HCT116 (cell line): ENCODE results near the gene CLCF1. TPM values are rescaled to one million over a fixed set of nuclear protein-coding genes. Genes with fewer than 3 reads are reported as not detected.

Experiments used
- ATAC-seq: fragments of 200-7000 bp; cut with Tn5 transposase; 2 replicates; pipeline ENCODE4 v1.9.1; 2020; ENCODE audit warnings: mild to moderate bottlenecking, moderate library complexity
- BruUV-seq: library from RNA; stranded (reverse); fragments of 400-500 nt; replicated peaks from 2 replicates; lab custom pipeline; 2021; lab: Mats Ljungman, UMichigan
- CTCF ChIA-PET: fragments of 300-600 bp; sonication (Branson Sonifier 250); formaldehyde crosslinking; loops from one replicate; lab custom pipeline; 2021; ENCODE audit warnings: antibody characterized with exemption; lab: Charles Lee
- POLR2A ChIA-PET: fragments of 300-600, 350-600 bp; sonication (Branson Sonifier 250); formaldehyde crosslinking; loops from one replicate; lab custom pipeline; 2021; ENCODE audit warnings: antibody characterized with exemption; lab: Charles Lee
- RAD21 ChIA-PET, 2 experiments: fragments of 300-600 bp; sonication (Branson Sonifier 250); formaldehyde crosslinking; loops; one replicate each; lab custom pipeline; 2023; ENCODE audit warnings: low total read pairs in 2 of 2; ENCODE audit not compliant: uncharacterized antibody in 2 of 2, unreplicated experiment in 2 of 2, low non-redundant PET in 1 of 2; lab: Charles Lee
- DNase-seq: peaks from one replicate; pipeline ENCODE4 v3.0.0-alpha.2; 2010; ENCODE audit warnings: low read depth, low spot score
- H2AFZ ChIP-seq: fragments of 200-600 bp; shearing (Covaris generic), sonication (generic); 2 replicates; pipeline ENCODE4 v1.6.1; 2017; ENCODE audit warnings: low read depth, mixed run types, mixed read lengths, antibody characterized with exemption, low read length; ENCODE audit not compliant: poor library complexity, severe bottlenecking
- H3K27ac ChIP-seq: 2 replicates; pipeline ENCODE4 v1.5.1; 2012; ENCODE audit warnings: low read depth, low read length
- H3K27me3 ChIP-seq: fragments of 200-600 bp; sonication (generic); 2 replicates; pipeline ENCODE4 v1.6.1; 2016; ENCODE audit warnings: mixed run types, low read length, mixed read lengths; ENCODE audit not compliant: insufficient read depth
- H3K36me3 ChIP-seq, 2 experiments: fragments of 200-500 bp in 1 of 2; fragments of 200-600 bp in 1 of 2; sonication (Bioruptor generic) in 1 of 2; sonication (generic) in 1 of 2; 2 replicates each; pipeline versions ENCODE4 v1.5.1 to v1.6.1; 2014 to 2016; ENCODE audit warnings: low read length in 2 of 2, inconsistent platforms in 1 of 2, mixed read lengths in 1 of 2, mixed run types in 1 of 2; ENCODE audit not compliant: insufficient read depth in 2 of 2, control insufficient read depth in 1 of 2
- H3K4me1 ChIP-seq, 2 experiments: fragments of 200-600 bp in 1 of 2; sonication (generic) in 1 of 2; 2 replicates each; pipeline versions ENCODE4 v1.5.1 to v1.6.1; 2012 to 2017; ENCODE audit warnings: low read length in 2 of 2, inconsistent platforms in 1 of 2, mild to moderate bottlenecking in 1 of 2, mixed read lengths in 1 of 2, mixed run types in 1 of 2, moderate library complexity in 1 of 2; ENCODE audit not compliant: insufficient read depth in 2 of 2, control insufficient read depth in 1 of 2
- H3K4me2 ChIP-seq: fragments of 200-600 bp; sonication (generic); 2 replicates; pipeline ENCODE4 v1.6.1; 2017; ENCODE audit warnings: mixed run types, low read length, mixed read lengths
- H3K4me3 ChIP-seq, 2 experiments: fragments of 200-600 bp in 1 of 2; sonication (generic) in 1 of 2; replicated peaks in 1 of 2; 2 replicates each; pipeline ENCODE4 v1.5.1; 2011 to 2016; ENCODE audit warnings: low read length in 2 of 2, control low read depth in 1 of 2, low read depth in 1 of 2, mild to moderate bottlenecking in 1 of 2, mixed read lengths in 1 of 2, mixed run types in 1 of 2
- H3K79me2 ChIP-seq: fragments of 200-600 bp; sonication (generic); 2 replicates; pipeline ENCODE4 v1.6.1; 2017; ENCODE audit warnings: mild to moderate bottlenecking, mixed run types, low read length, moderate library complexity, mixed read lengths; ENCODE audit not compliant: insufficient read depth
- H3K9ac ChIP-seq: fragments of 200-600 bp; sonication (generic); 2 replicates; pipeline ENCODE4 v1.6.1; 2016; ENCODE audit warnings: low read length, mixed read lengths
- H3K9me2 ChIP-seq: fragments of 200-600 bp; sonication (generic), shearing (Covaris generic); 2 replicates; pipeline ENCODE4 v1.6.1; 2017; ENCODE audit warnings: mixed run types, mild to moderate bottlenecking, moderate library complexity; ENCODE audit not compliant: insufficient read depth
- H3K9me3 ChIP-seq, 2 experiments: fragments of 200-500 bp in 1 of 2; fragments of 200-600 bp in 1 of 2; sonication (Bioruptor generic) in 1 of 2; sonication (generic) in 1 of 2; 2 replicates each; pipeline ENCODE4 v1.6.1; 2014 to 2017; ENCODE audit warnings: low read length in 2 of 2, mixed read lengths in 2 of 2, inconsistent platforms in 1 of 2, low read depth in 1 of 2, mild to moderate bottlenecking in 1 of 2, mixed run types in 1 of 2, moderate library complexity in 1 of 2; ENCODE audit not compliant: control insufficient read depth in 1 of 2, insufficient read depth in 1 of 2
- H4K20me1 ChIP-seq: fragments of 200-600 bp; sonication (generic), shearing (Covaris generic); 2 replicates; pipeline ENCODE4 v1.6.1; 2017; ENCODE audit warnings: mixed run types, mild to moderate bottlenecking, moderate library complexity; ENCODE audit not compliant: insufficient read depth
- CEBPB ChIP-seq: IDR thresholded peaks from 2 replicates; pipeline ENCODE4 v1.6.1; 2012; ENCODE audit warnings: low read depth
- EZH2phosphoT487 ChIP-seq: fragments of 200-600 bp; IDR thresholded peaks from 2 replicates; pipeline ENCODE4 v1.6.1; 2018; ENCODE audit warnings: antibody characterized with exemption, borderline replicate concordance
- FOSL1 ChIP-seq: IDR thresholded peaks from 2 replicates; pipeline ENCODE4 v1.6.1; 2012; ENCODE audit warnings: low read depth
- JUND ChIP-seq: IDR thresholded peaks from 2 replicates; pipeline ENCODE4 v1.6.1; 2012
- REST ChIP-seq: IDR thresholded peaks from 2 replicates; pipeline ENCODE4 v1.6.1; 2012; ENCODE audit warnings: low read depth
- SP1 ChIP-seq: IDR thresholded peaks from 2 replicates; pipeline ENCODE4 v1.6.1; 2012; ENCODE audit warnings: low read depth
- YY1 ChIP-seq: IDR thresholded peaks from 2 replicates; pipeline ENCODE4 v1.6.1; 2011; ENCODE audit warnings: low read length, low read depth, moderate library complexity, mild to moderate bottlenecking; ENCODE audit not compliant: insufficient replicate concordance; ENCODE audit errors: extremely low read depth
- ZFX ChIP-seq: fragments of 450-650 bp; IDR thresholded peaks from 2 replicates; pipeline ENCODE4 v1.6.1; 2017
- intact Hi-C: fragments of 100-400 bp; cut with micrococcal nuclease; formaldehyde crosslinking; loops from 2 replicates; pipeline ENCODE4 v1.10.0; 2022
- total RNA-seq: library from RNA; stranded (reverse); gene quantifications from one replicate; pipeline ENCODE4 v1.2.1, GENCODE V29; 2021; ENCODE audit not compliant: unreplicated experiment
- TF ChIP-seq, protein P1 (sequence below): IDR thresholded peaks from 2 replicates; pipeline ENCODE4 v1.6.1; 2011; ENCODE audit warnings: mild to moderate bottlenecking, low read length, moderate library complexity; ENCODE audit not compliant: insufficient replicate concordance; ENCODE audit errors: extremely low read depth
- TF ChIP-seq, protein P2 (sequence below), 3 experiments: fragments of 200-600 bp in 1 of 3; sonication (generic) in 1 of 3; IDR thresholded peaks in 2 of 3; conservative IDR thresholded peaks in 1 of 3; 2 replicates each; pipeline ENCODE4 v1.5.1; 2012 to 2017; ENCODE audit warnings: low read depth in 2 of 3, low read length in 2 of 3, antibody characterized with exemption in 1 of 3, borderline replicate concordance in 1 of 3, control low read depth in 1 of 3, mild to moderate bottlenecking in 1 of 3, mixed read lengths in 1 of 3, mixed run types in 1 of 3, moderate library complexity in 1 of 3; ENCODE audit not compliant: insufficient read depth in 1 of 3

CLCF1 gene
- total RNA-seq, 1 experiment from 2014 or later: 12.2 TPM

DNA sequence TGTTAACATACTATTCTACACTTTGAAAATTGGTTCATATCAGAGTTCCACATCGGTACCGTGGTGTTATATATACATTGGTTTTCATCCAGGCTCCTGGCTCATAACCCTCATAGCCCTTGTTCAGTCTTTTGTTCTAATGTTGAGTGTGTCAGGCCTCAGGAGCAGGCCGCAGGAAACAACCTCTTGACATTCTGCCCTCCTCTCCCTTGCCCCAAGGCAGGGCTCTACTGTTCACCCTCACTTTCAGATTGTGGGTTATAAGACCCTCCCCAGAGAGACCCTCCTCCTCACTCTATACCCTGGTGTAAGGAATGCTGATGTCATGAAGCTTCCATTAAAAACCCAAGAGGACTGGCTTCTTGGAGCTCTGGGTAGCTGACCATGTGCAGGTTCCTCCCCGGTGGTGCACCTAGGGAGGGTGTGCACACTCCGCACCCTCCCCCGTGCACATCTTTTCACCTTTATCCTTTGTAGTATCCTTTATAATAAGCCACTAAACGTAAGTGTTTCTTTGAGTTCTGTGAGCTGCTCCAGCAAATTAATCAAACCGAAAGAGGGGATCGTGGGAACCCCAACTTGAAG, 58.0 kb downstream of the CLCF1 start:
- RAD21 ChIA-PET: interaction anchor here in 1 of 2 experiments (0.5 kb wide), 1 partner anchor 13 kb away, joined by 3 read pairs; no protein-coding TSS in a partner anchor
- H3K4me1 ChIP-seq: peaks cover 13 to 40% of the 10 kb centered on the region in 2 experiments; a peak in 3 of 4 replicates
- no peaks in the 10 kb centered on the region; a peak in 1 of 4 replicates for H3K36me3 ChIP-seq
- H3K4me3 ChIP-seq: no peak overlapping the region
- H3K27ac ChIP-seq: no peak overlapping the region
- BruUV-seq: no TSS peak
- H4K20me1 ChIP-seq: no peaks in the 10 kb centered on the region
- ATAC-seq (no peak), DNase-seq (no peak)
- POLR2A ChIA-PET: interaction anchor here (2.1 kb wide), 1 partner anchor 12 kb away, joined by 6 read pairs; the partner anchor contains the start of gene SSH3
- H3K9ac ChIP-seq: no peak overlapping the region
- H3K9me3 ChIP-seq: no peaks in the 10 kb centered on the region
- CTCF ChIA-PET: interaction anchor here (3.2 kb wide), 1 partner anchor 66 kb away, joined by 21 read pairs; no protein-coding TSS in a partner anchor
- no peak overlapping the region for H3K4me2 ChIP-seq
- H2AFZ ChIP-seq: no peak overlapping the region
- TF ChIP-seq YY1: no peak
- TF ChIP-seq SP1: no peak
- no peaks in the 10 kb centered on the region for H3K27me3 ChIP-seq
- H3K9me2 ChIP-seq: no peaks in the 10 kb centered on the region
- H3K79me2 ChIP-seq: peaks cover 11% of the 10 kb centered on the region; the same call in 1 of the 2 replicates
- intact Hi-C loops: no loop called here

DNA sequence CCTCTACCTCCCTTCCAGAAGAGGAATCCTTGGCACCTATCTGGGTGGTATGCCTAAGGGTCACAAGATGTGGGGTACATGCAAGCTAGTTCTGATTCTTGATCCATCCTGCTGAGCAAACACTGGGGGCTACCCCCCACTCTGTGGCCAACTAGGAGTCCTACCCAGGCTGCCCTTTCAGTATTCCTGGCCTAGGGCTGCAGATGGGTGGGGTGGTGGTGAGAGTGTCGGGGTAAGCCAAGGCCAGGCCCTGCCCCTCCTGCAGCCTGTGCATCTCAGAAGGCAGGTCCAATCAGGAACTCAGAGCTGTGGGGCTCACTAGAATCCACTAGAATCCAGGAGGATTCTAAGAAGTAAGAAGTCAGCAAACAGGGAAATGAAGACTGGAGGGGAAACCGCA, 59.2 kb downstream of the CLCF1 start:
- Histone ChIP-seq H3K36me3 (peaks cover 0 to 2% of the 10 kb centered on the region in 2 experiments; a peak in 2 of 4 replicates), H2AFZ (no peak overlapping the region), H3K9ac (no peak overlapping the region), H3K9me3 (no peaks in the 10 kb centered on the region), H4K20me1 (no peaks in the 10 kb centered on the region), H3K27ac (no peak overlapping the region), H3K4me2 (no peak overlapping the region), H3K9me2 (no peaks in the 10 kb centered on the region), H3K4me1 (peaks cover 13 to 39% of the 10 kb centered on the region in 2 experiments; a peak in 3 of 4 replicates), H3K27me3 (no peaks in the 10 kb centered on the region), H3K4me3 (no peak overlapping the region), H3K79me2 (peaks cover 8% of the 10 kb centered on the region; the same call in 1 of the 2 replicates)
- intact Hi-C loops: no loop called here
- ATAC-seq (no peak), DNase-seq (no peak)
- ChIA-PET CTCF (no interaction called here), POLR2A (interaction anchor here (2.1 kb wide), 1 partner anchor 11 kb away, joined by 6 read pairs; the partner anchor contains the start of gene SSH3), RAD21 (no interaction called here)
- TF ChIP-seq YY1 (no peak), FOSL1 (no peak), JUND (no peak), ZFX (no peak), SP1 (no peak), EZH2phosphoT487 (no peak), CEBPB (no peak), REST (no peak)
- TF ChIP-seq, protein P1, sequence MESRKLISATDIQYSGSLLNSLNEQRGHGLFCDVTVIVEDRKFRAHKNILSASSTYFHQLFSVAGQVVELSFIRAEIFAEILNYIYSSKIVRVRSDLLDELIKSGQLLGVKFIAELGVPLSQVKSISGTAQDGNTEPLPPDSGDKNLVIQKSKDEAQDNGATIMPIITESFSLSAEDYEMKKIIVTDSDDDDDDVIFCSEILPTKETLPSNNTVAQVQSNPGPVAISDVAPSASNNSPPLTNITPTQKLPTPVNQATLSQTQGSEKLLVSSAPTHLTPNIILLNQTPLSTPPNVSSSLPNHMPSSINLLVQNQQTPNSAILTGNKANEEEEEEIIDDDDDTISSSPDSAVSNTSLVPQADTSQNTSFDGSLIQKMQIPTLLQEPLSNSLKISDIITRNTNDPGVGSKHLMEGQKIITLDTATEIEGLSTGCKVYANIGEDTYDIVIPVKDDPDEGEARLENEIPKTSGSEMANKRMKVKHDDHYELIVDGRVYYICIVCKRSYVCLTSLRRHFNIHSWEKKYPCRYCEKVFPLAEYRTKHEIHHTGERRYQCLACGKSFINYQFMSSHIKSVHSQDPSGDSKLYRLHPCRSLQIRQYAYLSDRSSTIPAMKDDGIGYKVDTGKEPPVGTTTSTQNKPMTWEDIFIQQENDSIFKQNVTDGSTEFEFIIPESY: no peak
- TF ChIP-seq, protein P2, sequence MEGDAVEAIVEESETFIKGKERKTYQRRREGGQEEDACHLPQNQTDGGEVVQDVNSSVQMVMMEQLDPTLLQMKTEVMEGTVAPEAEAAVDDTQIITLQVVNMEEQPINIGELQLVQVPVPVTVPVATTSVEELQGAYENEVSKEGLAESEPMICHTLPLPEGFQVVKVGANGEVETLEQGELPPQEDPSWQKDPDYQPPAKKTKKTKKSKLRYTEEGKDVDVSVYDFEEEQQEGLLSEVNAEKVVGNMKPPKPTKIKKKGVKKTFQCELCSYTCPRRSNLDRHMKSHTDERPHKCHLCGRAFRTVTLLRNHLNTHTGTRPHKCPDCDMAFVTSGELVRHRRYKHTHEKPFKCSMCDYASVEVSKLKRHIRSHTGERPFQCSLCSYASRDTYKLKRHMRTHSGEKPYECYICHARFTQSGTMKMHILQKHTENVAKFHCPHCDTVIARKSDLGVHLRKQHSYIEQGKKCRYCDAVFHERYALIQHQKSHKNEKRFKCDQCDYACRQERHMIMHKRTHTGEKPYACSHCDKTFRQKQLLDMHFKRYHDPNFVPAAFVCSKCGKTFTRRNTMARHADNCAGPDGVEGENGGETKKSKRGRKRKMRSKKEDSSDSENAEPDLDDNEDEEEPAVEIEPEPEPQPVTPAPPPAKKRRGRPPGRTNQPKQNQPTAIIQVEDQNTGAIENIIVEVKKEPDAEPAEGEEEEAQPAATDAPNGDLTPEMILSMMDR (IDR thresholded peaks at IDR 0.05 in 2 of 3, conservative IDR thresholded peaks at IDR 0.05 in 1 of 3; ENCODE audit: borderline replicate concordance in 1 of 3, insufficient read depth in 1 of 3, low read depth in 2 of 3, low read length in 2 of 3): no peak
- BruUV-seq: no TSS peak
